ENCODE results near the gene AMN1.
"Not testable (repeated sequence)": the region's sequence is repeated elsewhere in the genome, so short reads cannot be mapped to it uniquely, and the experiment has no call there.

Gene AMN1

GRCh38 chr12:31672521-31672920 lies 56.3 kb downstream of the AMN1 start:
- DNase-seq, result no peak

DNA sequence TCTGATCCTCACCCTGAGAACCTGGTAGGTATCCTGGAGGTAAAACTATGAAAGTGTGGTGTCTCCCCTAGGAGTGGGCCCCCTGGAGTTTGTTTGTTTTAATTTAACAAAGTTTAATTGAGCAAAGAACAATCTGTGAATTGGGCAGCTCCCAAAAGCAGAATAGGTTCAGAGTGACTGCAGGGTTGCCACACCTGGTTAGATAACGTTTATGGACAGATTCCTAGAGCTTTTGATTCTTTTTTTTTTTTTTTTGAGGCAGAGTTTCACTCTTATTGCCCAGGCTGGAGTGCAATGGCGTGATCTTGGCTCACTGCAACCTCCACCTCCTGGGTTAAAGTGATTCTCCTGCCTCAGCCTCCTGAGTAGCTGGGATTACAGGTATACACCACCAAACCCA lies 59.2 kb downstream of the AMN1 start:
- DNase-seq, result not testable (repeated sequence)

GRCh38 chr12:31669020-31669419 lies 59.8 kb downstream of the AMN1 start:
- no peak for DNase-seq

DNA sequence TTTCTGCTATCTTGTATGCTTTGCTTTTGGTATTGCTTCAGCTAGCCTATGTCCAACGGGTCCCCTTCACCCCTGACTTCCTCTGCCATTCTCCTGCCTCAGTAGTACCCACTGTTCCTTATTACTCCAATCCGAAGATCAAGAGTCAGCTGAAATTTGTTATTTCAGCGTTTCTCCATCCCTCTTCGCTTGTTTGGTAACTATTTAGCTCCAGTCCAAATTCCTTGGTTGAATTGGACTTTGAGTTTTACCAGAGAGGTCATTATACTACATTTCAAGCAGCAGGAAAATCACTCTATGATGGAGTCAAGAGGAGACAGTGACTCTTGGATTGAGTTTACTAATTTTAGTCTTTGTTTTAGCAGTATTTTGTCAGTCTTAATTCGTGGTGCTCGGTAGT lies 64.8 kb downstream of the AMN1 start:
- no peak for DNase-seq

GRCh38 chr12:31663576-31663975 lies 65.2 kb downstream of the AMN1 start:
- no peak for DNase-seq

DNA sequence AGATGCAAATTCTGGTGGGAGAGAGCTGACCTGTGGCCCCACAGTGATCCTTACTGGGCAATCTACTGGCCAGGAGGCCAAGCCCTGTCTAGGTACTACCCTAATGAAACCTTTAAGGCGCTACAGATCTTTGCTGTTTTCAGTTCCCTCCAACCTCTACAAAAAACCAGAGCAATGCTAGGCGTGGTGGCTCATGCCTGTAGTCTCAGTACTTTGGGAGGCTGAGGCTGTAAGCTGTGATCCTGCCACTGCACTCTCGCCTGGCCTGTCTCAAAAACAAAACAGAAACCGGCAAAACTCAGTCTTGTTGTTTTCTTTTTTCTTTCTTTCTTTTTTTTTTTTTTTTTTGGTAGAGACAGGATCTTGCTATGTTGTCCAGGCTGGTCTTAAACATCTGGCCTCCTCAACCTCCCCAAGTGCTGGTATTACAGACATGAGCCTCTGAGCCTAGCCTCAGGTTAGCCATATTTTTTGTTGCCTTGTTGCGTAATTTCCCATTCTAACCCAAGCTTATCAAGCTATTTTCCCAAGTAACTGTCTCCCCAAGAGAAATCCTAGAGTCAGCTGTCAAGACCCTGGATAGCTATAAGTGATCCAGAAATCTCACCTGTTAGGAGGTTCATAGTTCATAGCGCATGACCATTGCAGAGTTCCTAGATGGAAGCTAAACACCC lies 66.5 kb downstream of the AMN1 start:
- DNase-seq, result no peak

DNA sequence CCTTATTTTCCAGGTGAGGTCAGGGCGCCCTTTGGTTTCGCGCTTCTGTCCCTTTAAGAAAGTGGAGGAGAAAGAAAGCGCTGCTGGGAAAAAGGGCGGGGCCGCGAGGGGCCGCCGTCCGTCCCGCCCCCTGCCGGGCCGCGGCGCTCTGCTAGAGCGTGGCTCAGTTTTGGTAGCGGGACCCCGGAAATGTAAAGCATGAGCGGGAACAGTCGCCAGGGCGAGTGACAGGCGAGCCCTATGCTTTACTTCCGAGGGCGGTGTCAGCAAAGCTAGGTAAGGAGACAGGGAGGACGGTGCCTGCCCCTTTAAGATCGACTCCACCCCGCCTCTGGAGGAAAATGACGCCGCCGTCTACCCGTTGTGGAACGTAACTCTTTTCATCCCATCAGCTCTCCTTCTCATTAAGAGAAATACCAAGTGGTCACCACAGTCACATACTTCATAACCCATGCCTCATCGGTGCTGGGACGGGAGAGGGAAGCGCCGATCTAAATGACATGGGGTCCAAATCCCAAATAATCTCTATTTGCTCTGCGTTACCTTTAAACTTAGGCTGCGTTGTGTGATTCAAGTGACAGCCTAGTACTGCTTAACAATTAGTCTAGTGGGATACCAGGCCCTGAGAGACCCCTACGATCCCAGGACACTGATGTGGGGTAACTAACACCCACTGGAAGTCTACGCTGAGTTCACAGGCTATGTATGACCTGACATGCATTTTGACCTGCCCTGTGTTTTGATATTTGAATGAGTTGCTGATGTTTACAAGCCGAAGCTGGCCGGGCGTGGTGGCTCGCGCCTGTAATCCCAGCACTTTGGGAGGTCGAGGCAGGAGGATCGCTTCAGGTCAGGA lies 69.5 kb downstream of the AMN1 start, which contains the start of gene ETFBKMT:
Gene ETFBKMT (plus strand): TSS at position 602 of the 856 bp plus-strand sequence. CDS start 2,266 bp downstream, outside the sequence.
- peak; percentile 94 for DNase-seq

DNA sequence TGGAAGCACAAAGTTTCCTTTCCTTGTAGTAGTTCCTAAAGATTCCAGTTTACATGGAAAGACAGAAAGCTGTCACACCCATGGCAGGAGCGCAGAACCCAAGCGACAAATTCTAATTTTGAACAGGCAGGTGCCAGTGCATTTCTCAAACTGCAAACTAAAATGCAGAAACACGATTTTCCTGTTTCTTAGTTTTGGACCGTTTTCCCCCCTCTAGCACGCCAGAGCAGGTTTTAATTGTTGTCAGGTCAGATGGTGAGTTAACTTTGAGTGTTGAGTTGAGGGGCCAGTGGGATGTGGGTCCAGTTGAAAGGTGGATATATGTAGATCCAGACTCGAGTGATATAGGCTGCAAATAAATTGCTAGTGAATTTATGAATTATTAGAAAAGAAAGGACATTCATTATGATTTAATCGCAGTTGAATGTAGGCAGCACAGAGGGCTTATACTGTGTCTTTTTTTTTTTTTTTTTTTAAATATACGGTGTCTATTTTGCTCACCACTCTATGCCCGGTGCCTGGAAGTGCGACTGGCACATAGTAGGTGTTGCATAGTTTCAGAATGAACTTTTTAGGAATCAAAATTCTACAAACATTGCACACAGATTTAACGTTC lies 70.2 kb downstream of the AMN1 start:
- DNase-seq, result no peak

GRCh38 chr12:31655792-31656191 lies 73.0 kb downstream of the AMN1 start:
- DNase-seq, result no peak

DNA sequence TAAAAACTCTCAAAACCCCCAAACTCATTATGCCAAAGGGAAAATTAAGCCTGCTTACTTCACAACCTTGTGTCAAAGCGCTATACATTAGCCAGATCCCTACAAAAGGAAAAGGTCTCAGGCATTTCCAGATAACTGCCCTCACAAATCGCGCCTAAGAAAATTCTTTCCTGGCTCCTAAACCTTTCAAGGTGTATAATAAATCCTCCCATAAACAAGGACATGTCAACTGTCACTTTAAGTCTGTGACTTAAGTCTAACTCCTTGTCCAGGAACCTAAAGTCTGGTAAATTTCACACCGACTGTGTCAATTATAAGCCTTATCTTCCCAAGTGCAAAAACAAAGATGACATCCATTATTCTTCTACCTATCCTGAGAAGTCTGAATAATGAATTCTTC lies 73.6 kb downstream of the AMN1 start:
- no peak for DNase-seq

DNA sequence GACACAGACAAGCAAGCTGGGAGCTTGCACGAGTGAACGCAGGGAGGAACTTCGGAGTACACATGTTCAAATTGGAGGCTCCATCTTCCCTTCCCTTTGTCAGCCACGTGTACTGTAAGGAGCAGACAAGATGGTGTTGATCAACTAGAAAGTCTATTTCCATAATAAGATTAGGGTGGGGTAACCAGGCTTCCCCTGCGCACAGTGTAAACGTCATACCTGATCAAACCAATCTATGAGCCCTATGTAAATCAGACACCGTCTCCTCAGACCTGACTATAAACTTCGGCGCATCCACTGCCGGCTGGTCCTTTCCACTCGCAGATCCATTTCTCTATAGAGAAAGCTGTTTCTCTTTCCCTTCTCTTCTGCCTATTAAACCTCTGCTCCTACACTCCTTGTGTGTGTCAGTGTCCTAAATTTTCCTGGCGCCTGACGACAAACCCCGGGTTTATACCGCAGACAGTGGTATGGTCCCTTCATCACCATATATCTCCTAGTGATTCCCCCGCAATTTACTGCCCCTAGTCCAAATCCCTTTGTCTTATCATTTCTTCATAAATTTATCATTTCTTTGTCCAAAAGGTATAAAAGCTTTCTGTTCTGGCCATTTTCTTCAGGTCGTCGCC lies 76.8 kb downstream of the AMN1 start:
- no peak for DNase-seq

DNA sequence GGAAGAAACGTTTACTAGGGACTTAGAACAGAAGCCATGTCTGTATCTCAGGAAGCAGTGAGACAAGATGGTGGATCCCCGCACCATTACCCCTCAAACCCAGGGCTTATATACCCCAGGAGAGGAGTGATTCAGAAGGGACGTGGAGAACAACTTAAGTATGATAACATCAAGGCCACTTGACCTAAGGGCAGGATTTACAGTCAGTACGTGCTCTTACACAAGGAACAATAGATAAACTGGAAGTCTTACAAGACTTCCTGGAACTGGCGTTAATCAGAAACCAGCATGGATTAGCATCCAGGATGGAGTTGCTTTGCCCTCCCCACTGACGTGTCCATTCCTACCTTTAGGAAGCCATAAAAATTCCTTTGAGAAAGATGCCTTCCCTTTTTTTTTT lies 77.9 kb downstream of the AMN1 start:
- no peak for DNase-seq

- DNase-seq, result no peak
These were observed 81.7 kb downstream of the AMN1 start for GRCh38 chr12:31647086-31647491.

DNA sequence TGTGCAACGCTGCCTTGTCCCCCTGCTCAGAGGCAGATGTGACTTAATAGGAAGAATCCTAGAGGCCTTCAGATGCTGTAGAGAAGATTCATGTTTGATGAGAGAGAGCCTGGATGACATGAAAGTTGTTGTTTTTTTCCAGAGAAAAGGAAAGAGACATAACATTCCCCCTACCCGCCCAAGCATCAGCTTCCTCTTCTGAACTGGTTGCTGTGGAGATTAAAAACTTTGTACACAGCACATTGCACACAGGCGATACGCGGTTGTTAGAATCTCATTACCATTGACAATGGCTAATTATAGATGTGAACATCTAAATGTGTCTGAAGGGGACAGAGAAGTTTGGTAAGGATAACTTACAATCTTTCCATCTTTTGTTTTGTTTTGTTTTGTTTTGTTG lies 82.9 kb downstream of the AMN1 start:
- no peak for DNase-seq

DNA sequence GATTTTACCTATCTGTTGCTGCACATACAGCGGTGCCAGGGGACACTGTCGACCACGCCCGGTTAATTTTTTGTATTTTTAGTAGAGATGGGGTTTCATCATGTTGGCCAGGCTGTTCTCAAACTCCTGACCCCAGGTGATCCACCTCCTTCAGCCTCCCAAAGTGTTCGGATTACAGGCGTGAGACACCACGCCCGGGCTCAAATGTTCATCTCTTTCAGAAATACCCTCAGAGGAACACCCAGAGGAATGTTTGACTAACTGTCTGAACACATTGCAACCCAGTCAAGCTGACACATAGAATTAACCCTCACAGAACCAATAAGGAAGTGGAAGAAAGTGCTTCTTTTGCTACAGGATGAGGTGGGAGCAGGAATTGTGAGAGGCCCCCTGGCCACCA lies 84.3 kb downstream of the AMN1 start:
- no peak for DNase-seq

DNA sequence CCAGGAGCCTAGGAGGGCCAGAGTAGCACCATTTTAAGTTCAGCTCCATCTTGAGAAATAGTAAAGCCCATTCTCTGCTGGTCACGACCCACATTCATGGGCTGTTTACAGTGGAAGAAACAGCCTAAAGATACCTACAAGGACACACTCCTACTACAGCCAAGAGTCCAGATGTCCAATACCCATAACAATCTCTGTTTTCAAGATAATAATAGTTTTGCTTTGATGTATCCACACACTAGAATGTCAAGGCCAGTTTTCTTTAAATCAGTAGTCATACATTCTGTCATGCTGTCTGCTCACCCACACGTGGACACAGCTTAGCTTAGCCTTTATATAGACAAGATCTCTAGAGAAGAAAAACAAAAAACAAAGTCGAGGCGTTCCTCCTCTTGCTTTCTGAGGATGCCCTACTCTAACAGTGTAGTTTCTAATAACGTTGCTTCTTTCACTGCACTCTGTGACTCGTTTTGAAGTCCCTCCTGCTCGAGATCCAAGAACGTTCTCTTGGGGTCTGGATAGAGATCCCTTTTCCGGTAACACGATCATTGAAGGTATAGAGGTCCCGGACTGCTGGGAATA lies 87.2 kb downstream of the AMN1 start:
- no peak for DNase-seq

DNA sequence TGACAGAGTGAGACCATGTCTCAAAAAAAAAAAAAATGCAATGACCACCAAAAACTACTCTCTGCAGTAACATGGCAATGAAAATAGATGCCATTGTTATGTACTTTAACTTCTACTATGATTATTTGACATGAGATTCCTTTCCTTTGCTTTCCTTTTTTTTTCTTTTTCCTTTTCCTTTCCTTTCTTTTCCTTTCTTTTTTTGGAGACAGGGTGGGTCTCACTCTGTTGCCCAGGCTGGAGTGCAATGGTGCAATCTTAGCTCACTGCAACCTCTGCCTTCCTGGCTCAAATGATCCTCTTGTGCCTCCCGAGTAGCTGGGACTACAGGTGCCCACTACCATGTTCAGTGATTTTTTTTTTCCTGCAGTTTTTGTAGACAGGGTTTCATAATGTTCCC lies 94.2 kb downstream of the AMN1 start:
- no peak for DNase-seq

DNA sequence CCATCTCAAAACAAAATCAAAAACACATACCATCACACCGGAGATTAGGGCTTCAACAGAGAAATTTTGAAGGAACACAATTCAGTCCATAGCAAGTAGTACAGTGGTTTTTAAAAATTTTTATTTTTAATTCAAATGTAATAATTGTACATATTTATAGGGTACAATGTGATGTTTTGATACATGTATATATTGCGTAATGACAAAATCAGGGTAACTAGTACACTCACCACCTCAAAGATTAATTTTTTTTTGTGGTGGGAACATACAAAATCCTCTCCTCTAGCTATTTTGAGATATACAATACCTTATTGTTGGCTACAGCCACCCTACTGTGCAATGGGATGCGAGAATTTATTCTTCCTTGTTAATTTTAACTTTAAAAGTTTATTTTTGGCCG lies 95.4 kb downstream of the AMN1 start:
- DNase-seq, result no peak

DNA sequence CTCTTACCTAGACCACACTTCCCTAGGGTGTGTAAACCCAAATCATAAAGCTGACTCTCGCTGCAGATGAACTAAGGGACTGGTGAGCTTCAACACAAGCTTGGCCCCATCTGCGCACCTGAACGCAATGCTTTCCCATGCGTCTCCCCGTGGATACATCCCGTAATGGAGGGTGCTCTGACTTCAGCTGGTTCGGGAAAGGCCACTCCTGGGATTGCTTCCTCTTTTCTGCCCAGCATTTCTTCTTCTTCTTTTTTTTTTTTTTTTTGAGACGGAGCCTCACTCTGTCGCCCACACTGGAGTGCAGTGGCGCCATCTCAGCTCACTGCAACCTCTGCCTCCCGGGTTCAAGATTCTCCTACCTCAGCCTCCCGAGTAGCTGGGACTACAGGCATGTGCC lies 97.0 kb downstream of the AMN1 start:
- DNase-seq, result no peak

DNA sequence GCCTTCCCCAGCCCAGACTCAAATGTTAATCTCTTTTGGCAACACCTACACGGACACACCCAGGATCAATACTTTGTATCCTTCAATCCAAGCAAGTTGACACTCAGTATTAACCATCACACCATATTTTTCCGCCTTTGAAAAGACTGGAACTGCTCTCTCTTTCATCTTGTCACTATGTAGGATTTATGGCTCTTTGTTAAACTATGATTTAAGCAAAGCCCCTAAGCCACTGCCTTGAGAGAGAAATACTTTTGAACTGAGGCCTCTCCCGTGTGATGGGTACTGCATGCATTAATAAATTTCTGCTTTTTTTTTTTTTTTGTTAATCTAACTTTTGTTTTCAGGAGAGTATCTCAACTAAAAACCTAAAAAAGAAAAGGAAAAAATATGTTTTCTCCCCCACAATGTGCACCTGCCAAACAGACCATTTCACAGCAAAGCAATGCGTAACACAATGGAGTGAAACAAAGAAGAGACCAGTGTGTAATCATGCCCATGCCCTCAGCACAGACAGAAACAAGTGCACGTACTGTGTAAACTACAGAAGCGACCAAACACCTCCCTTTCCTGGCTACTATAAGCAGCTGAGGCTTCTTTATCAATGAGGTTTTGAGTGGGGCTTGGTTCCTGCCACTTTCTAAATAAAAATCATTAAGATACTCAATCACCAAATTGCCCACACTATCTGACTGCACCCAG lies 97.6 kb downstream of the AMN1 start:
- DNase-seq, result no peak

DNA sequence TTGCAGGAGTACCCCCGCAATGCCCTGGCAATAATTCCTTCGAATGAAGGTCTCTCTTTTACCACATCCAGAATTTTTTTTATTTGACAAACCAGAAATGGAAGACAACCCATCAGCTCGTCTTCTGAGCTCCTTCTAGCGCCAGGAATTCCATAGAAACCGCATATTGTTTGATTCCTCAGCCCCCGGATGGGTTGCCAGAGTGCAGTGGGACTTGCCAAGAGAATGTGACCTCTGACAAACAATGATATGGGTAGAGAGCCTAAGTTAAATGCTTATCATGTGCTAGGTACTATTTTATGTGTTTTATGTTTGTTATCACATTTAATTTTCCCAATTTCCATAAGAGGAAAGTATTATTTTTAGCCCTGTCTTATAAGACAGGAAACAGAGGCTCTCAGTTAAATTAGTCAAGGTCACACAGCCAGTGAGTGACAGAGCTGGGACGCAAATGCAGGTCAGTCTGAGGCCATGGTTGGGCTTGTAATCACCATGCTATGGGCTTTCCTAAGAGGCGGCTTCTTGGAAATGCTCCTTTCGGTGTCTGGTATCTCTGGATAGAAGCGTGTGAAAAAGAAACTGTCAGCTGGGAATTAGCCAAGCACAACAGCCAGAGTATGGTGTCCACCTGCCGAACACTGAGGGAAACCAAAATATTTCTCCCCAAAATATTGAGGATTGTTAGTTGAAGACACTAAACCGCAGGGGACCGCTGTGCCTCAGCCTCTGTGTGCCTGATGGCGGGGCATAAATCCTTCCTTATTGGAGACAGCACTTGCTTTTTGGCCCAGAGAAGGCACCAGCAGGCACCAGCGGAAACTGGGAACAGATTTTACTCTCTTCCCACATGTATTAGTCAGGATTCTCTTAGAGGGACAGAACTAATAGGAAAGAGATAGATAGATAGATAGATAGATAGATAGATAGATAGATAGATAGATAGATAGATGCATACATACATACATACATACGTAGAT lies 98.8 kb downstream of the AMN1 start:
- DNase-seq, result no peak

All from midbrain (tissue), 1 donor.